ENCODE measurements around the gene ADAP1.
"Not testable (repeated sequence)": the region's sequence is repeated elsewhere in the genome, so short reads cannot be mapped to it uniquely, and the experiment has no call there.

Gene ADAP1

GRCh38 chr7:882336-883035 lies 72.0 kb downstream of the ADAP1 start:
- no peak for DNase-seq (ENCODE audit: low read depth in 3 of 3)

GRCh38 chr7:881441-882234 lies 72.8 kb downstream of the ADAP1 start:
- DNase-seq (ENCODE audit: low read depth in 3 of 3): no peak

GRCh38 chr7:880450-880849 lies 74.0 kb downstream of the ADAP1 start:
- DNase-seq (ENCODE audit: low read depth in 3 of 3): no peak

GRCh38 chr7:879706-880105 lies 74.8 kb downstream of the ADAP1 start:
- DNase-seq (ENCODE audit: low read depth in 3 of 3): no peak

GRCh38 chr7:879093-879492 lies 75.4 kb downstream of the ADAP1 start:
- DNase-seq (ENCODE audit: low read depth in 3 of 3): no peak

- DNase-seq (ENCODE audit: low read depth in 3 of 3): peak in 1 of 3 experiments; percentile 17
These were observed 76.9 kb downstream of the ADAP1 start for GRCh38 chr7:877312-878232.

GRCh38 chr7:876972-877311 lies 77.5 kb downstream of the ADAP1 start:
- no peak for DNase-seq (ENCODE audit: low read depth in 3 of 3)

GRCh38 chr7:876077-876971 lies 78.2 kb downstream of the ADAP1 start, which contains the start of gene GET4:
Gene GET4, plus strand, starts transcription at chr7:876554. Its CDS starts 92 bp downstream, at chr7:876646.
- peak; percentile 93 to 97 (median 96) for DNase-seq (ENCODE audit: low read depth in 3 of 3)

- DNase-seq (ENCODE audit: low read depth in 3 of 3): no peak
These were observed 78.9 kb downstream of the ADAP1 start for GRCh38 chr7:875476-876076.

- DNase-seq (ENCODE audit: low read depth in 3 of 3): no peak
These were observed 79.4 kb downstream of the ADAP1 start for GRCh38 chr7:875051-875450.

GRCh38 chr7:874031-874749 lies 80.3 kb downstream of the ADAP1 start:
- no peak for DNase-seq (ENCODE audit: low read depth in 3 of 3)

- DNase-seq (ENCODE audit: low read depth in 3 of 3): peak; percentile 37 to 54 (median 51)
These were observed 81.0 kb downstream of the ADAP1 start for GRCh38 chr7:873367-874002.

GRCh38 chr7:872685-873084 lies 81.8 kb downstream of the ADAP1 start:
- DNase-seq (ENCODE audit: low read depth in 3 of 3): not testable (repeated sequence)

- no peak for DNase-seq (ENCODE audit: low read depth in 3 of 3)
These were observed 82.5 kb downstream of the ADAP1 start for GRCh38 chr7:871900-872537.

- no peak for DNase-seq (ENCODE audit: low read depth in 3 of 3)
These were observed 85.1 kb downstream of the ADAP1 start for GRCh38 chr7:869348-869747.

- DNase-seq (ENCODE audit: low read depth in 3 of 3): no peak
These were observed 86.3 kb downstream of the ADAP1 start for GRCh38 chr7:868189-868486.

GRCh38 chr7:867406-868188 lies 86.9 kb downstream of the ADAP1 start:
- DNase-seq (ENCODE audit: low read depth in 3 of 3): no peak

GRCh38 chr7:867001-867405 lies 87.5 kb downstream of the ADAP1 start:
- DNase-seq (ENCODE audit: low read depth in 3 of 3): no peak

Data from stimulated activated CD4-positive, alpha-beta T cell treated with anti-CD3 and anti-CD28 coated beads, TNF-alpha, amount 100 ng/mL, for 4 hours (primary cell).